Measurements from ENCODE around the gene PGS1.

Gene PGS1, protein sequence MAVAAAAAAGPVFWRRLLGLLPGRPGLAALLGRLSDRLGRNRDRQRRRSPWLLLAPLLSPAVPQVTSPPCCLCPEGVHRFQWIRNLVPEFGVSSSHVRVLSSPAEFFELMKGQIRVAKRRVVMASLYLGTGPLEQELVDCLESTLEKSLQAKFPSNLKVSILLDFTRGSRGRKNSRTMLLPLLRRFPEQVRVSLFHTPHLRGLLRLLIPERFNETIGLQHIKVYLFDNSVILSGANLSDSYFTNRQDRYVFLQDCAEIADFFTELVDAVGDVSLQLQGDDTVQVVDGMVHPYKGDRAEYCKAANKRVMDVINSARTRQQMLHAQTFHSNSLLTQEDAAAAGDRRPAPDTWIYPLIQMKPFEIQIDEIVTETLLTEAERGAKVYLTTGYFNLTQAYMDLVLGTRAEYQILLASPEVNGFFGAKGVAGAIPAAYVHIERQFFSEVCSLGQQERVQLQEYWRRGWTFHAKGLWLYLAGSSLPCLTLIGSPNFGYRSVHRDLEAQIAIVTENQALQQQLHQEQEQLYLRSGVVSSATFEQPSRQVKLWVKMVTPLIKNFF

DNA sequence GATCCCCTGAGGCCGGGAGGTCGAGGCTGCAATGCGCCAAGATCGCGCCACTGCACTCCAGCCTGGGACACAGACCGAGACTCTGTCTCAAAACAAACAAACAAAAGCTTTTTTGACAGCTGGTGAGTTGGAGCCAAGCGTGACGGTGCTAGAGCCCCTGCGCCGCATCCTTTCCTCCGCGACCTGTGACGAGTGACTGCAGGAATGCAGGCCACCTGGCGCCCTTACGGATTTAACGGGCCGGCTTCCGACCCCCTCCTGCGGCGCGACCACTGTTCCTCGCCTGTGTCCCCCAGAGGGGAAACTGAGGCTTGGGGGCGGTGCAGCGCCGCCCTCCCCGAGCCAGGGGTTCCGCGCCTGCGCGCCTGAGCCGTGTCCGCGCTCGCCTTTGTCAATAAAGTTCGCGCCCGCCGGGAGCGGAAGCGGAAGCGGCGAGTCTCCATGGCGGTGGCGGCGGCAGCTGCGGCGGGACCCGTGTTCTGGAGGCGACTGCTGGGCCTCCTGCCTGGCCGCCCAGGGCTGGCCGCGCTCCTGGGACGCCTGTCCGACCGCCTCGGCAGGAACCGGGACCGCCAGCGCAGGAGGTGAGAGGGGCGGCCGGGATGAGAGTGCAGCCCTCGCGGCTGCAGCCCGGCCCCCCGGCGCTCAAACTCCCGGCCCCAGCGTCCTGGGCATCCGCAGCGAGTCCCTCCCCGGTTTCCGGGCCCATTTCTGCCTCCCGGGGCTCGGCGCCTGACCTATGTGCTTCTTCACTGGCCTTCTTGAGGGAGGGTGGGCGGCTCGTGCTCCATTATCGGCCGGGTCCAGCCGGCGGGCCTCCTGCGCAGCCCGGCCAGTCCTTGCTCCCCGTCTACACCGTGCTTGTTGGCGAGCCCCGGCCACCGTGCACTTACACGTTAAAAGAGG, at the start of gene PGS1:
Gene PGS1 (plus strand): TSS at position 425 of the 906 bp plus-strand sequence. CDS start 17 bp downstream, at position 442.
- TF ChIP-seq NFIC (IDR thresholded peaks at IDR 0.05): peak; percentile 35; the same call in 1 of the 2 replicates
- peak; percentile 59; the same call in 1 of the 2 replicates for TF ChIP-seq EP300 (IDR thresholded peaks at IDR 0.05; ENCODE audit: borderline replicate concordance)
- no peak for TF ChIP-seq RAD21 (IDR thresholded peaks at IDR 0.05; ENCODE audit: low read depth)
- peak; percentile 93 for TF ChIP-seq YY1 (IDR thresholded peaks at IDR 0.05; ENCODE audit: low read depth)
- TF ChIP-seq, protein P1, sequence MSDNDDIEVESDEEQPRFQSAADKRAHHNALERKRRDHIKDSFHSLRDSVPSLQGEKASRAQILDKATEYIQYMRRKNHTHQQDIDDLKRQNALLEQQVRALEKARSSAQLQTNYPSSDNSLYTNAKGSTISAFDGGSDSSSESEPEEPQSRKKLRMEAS (IDR thresholded peaks at IDR 0.05): peak; percentile 83
- 0 out of 2 replicates have a peak, but pooled peaks have one; percentile 17 for TF ChIP-seq TEAD4 (IDR thresholded peaks at IDR 0.05)
- peak; percentile 82 for TF ChIP-seq TCF12 (IDR thresholded peaks at IDR 0.05; ENCODE audit: low read depth)
- no peak for TF ChIP-seq CREB1 (IDR thresholded peaks at IDR 0.05; ENCODE audit: low read depth)
- TF ChIP-seq, protein P2, sequence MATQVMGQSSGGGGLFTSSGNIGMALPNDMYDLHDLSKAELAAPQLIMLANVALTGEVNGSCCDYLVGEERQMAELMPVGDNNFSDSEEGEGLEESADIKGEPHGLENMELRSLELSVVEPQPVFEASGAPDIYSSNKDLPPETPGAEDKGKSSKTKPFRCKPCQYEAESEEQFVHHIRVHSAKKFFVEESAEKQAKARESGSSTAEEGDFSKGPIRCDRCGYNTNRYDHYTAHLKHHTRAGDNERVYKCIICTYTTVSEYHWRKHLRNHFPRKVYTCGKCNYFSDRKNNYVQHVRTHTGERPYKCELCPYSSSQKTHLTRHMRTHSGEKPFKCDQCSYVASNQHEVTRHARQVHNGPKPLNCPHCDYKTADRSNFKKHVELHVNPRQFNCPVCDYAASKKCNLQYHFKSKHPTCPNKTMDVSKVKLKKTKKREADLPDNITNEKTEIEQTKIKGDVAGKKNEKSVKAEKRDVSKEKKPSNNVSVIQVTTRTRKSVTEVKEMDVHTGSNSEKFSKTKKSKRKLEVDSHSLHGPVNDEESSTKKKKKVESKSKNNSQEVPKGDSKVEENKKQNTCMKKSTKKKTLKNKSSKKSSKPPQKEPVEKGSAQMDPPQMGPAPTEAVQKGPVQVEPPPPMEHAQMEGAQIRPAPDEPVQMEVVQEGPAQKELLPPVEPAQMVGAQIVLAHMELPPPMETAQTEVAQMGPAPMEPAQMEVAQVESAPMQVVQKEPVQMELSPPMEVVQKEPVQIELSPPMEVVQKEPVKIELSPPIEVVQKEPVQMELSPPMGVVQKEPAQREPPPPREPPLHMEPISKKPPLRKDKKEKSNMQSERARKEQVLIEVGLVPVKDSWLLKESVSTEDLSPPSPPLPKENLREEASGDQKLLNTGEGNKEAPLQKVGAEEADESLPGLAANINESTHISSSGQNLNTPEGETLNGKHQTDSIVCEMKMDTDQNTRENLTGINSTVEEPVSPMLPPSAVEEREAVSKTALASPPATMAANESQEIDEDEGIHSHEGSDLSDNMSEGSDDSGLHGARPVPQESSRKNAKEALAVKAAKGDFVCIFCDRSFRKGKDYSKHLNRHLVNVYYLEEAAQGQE (IDR thresholded peaks at IDR 0.05; ENCODE audit: low read depth): 0 out of 2 replicates have a peak, but pooled peaks have one; percentile 9
- TF ChIP-seq TAF1 (IDR thresholded peaks at IDR 0.05; ENCODE audit: low read depth): peak; percentile 93
- TF ChIP-seq CEBPB (IDR thresholded peaks at IDR 0.05): no peak; the same call in 1 of the 2 replicates
- no peak for TF ChIP-seq ZBTB7A (IDR thresholded peaks at IDR 0.05; ENCODE audit: low read depth)
- TF ChIP-seq, protein P3, sequence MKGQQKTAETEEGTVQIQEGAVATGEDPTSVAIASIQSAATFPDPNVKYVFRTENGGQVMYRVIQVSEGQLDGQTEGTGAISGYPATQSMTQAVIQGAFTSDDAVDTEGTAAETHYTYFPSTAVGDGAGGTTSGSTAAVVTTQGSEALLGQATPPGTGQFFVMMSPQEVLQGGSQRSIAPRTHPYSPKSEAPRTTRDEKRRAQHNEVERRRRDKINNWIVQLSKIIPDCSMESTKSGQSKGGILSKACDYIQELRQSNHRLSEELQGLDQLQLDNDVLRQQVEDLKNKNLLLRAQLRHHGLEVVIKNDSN (IDR thresholded peaks at IDR 0.05): no peak
- TF ChIP-seq FOXM1 (IDR thresholded peaks at IDR 0.05; ENCODE audit: borderline replicate concordance, low read depth): no peak
- TF ChIP-seq EGR1 (IDR thresholded peaks at IDR 0.05): peak; percentile 46; the same call in 1 of the 2 replicates

DNA sequence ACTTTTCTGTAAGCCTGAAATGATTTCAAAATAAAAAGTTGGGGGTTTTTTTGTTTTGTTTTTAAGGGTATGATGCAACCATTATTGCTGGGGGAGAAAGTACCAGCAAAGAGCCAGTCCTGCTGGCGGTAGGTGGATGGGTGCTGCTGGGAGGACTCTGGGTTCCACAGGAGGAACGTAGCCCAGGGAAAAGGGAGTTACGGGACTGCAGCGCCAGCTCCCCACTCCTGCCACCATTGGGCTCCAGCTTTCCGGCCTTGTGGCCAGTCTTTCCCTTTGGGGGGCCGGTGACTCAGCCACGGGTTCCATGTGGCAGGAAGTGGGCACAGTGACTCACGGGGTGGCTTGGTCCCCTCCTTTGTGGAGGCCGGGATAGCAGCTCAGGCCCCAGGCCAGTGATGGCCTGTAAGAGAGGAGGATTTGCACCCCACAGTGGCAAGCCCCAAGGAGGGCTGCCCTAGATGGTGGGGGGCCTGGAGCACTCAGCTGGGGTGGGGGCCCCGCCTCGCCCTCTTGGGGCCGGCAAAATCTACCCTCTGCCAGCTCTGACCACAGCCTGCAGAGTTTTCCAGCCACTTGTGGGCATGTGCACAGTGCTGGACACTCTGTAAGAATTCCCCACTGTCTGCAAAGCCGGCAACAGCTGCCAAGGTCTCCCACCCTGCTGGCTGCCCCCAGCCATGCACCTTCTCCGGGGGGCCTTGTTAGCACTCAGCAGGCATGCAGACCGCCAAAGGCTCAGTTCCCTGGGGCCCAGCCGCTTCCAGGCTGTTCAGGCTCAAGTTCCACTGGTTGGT, 49.0 kb upstream of the PGS1 start:
- no peak for TF ChIP-seq CREB1 (IDR thresholded peaks at IDR 0.05; ENCODE audit: low read depth)
- no peak for TF ChIP-seq TCF12 (IDR thresholded peaks at IDR 0.05; ENCODE audit: low read depth)
- no peak for TF ChIP-seq YY1 (IDR thresholded peaks at IDR 0.05; ENCODE audit: low read depth)
- no peak for TF ChIP-seq TAF1 (IDR thresholded peaks at IDR 0.05; ENCODE audit: low read depth)
- TF ChIP-seq TEAD4 (IDR thresholded peaks at IDR 0.05): no peak

DNA sequence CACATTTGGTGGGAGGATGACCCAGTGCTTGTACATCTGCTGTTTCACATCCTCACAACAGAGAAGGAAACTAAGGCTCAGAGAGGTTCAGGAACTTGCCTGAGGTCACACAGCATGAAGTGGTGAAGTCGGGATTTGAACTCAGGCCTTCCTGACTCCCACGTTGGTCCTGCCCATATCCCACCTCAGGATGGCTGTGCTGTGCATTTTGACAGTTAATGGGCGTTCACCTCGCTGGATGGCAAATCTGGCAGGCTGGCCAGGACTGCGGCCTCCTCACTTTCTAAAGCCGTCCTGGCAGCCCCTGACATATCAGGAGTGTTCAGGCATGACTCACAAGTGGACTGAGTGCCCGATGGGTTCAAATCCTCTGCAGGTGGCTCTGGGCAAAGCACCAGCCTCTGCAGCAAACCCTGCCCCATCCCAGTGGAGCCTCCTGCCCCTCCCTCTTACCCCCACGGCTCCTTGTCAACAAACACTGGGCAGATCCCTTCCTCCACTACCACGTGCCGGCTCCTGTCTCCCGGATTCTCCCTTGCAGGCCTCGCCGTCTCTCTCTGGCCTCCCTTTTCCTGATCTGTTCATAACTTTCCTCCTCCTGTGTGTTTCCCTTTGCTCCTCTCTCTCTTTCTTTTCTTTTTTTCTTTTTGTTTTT, 47.8 kb upstream of the PGS1 start:
- no peak for TF ChIP-seq NFIC (IDR thresholded peaks at IDR 0.05)
- TF ChIP-seq EP300 (IDR thresholded peaks at IDR 0.05; ENCODE audit: borderline replicate concordance): no peak
- no peak for TF ChIP-seq RAD21 (IDR thresholded peaks at IDR 0.05; ENCODE audit: low read depth)
- TF ChIP-seq, protein P2 (IDR thresholded peaks at IDR 0.05; ENCODE audit: low read depth): no peak

DNA sequence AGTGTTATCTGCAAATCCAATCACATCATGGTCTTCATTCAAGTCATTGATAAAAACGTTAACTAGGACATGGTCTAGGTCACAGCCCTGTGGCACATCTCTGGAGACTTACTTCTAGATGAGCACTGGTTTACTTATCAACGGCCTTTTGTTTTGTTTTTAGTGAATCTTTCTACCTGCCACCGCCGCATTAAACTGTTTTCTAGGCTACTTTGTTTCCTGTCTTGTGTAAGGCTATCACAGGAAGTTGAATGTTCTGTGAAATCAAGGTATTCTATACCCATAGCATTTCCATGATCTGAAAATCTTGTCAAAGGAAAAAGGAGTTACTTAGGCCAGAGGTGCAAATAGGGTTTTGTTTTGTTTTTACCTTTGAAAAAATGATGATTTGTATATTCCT, 45.5 kb upstream of the PGS1 start:
- no peak for TF ChIP-seq EP300 (IDR thresholded peaks at IDR 0.05; ENCODE audit: borderline replicate concordance)
- no peak for TF ChIP-seq TAF1 (IDR thresholded peaks at IDR 0.05; ENCODE audit: low read depth)
- TF ChIP-seq, protein P2 (IDR thresholded peaks at IDR 0.05; ENCODE audit: low read depth): no peak
- no peak for TF ChIP-seq CREB1 (IDR thresholded peaks at IDR 0.05; ENCODE audit: low read depth)
- no peak for TF ChIP-seq ZBTB7A (IDR thresholded peaks at IDR 0.05; ENCODE audit: low read depth)
- TF ChIP-seq RAD21 (IDR thresholded peaks at IDR 0.05; ENCODE audit: low read depth): no peak
- TF ChIP-seq TCF12 (IDR thresholded peaks at IDR 0.05; ENCODE audit: low read depth): no peak
- no peak for TF ChIP-seq NFIC (IDR thresholded peaks at IDR 0.05)
- no peak for TF ChIP-seq YY1 (IDR thresholded peaks at IDR 0.05; ENCODE audit: low read depth)
- TF ChIP-seq, protein P1 (IDR thresholded peaks at IDR 0.05): no peak
- TF ChIP-seq, protein P3 (IDR thresholded peaks at IDR 0.05): no peak
- no peak for TF ChIP-seq EGR1 (IDR thresholded peaks at IDR 0.05)
- TF ChIP-seq FOXM1 (IDR thresholded peaks at IDR 0.05; ENCODE audit: borderline replicate concordance, low read depth): no peak
